NCI-H2081 (cell line): ENCODE results near the gene NEDD4L.
"Not testable (repeated sequence)": the region's sequence is repeated elsewhere in the genome, so short reads cannot be mapped to it uniquely, and the experiment has no call there.

Source experiments
- DNase-seq, 2 experiments: peaks; one replicate each; lab custom pipeline; 2025; lab: John Stamatoyannopoulos, UW

NEDD4L gene

DNA sequence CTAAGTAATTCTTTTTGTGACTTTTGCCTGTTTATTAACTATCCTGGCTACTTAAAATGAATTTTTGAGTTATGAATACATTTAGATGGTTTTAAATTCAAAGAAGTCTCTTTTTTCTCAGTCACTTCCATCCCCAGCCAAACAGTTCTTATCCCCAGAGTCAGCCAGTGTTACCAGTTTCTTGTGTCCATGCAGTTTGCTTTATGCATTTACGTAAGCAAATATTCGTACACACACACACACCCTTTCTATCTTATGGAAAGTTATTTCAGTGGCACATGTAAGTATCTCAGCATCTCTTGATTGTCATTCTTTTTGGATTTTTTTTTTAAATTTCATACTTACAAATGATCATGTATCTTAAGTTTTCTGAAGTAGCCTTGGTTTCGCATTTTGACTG lies 113.2 kb downstream of the NEDD4L start:
- DNase-seq, result no peak

DNA sequence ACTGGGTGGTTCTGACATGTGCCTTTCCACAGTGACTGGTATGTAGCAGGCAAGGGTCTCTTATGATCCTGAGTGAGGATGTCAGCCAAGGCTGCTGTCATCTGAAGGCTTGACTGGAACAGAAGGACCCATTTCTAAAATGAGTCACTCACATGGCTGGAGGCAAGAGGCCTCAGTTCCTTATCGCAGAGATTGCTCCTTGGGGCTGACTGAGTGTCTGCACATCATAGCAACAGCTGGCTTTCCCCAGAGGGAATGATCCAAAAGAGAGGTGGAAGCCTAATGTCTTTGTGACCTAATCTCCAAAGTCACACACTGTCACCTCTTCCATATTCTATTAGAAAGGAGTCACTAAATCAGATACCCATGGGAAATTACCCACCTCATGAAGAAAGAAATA lies 114.0 kb downstream of the NEDD4L start:
- no peak for DNase-seq

DNA sequence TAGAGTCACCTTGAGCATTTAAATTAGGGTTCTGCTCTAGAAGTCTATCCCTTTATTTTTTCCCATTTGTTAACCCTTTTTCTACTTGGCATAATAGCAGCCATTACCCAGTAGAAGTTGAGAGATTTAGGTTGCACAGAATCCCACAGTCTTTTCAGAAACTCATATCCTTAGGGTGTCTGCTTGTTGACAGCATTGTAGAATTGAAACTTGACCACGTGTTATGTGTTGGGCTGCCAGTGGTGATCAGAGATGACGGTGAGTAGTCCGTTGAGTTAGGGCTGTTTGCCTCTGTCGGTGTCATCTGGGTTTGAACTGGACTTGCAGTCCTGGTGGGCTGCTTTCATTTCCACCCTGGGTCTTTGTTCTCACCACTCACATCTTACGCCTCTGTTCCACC lies 114.4 kb downstream of the NEDD4L start:
- no peak for DNase-seq

DNA sequence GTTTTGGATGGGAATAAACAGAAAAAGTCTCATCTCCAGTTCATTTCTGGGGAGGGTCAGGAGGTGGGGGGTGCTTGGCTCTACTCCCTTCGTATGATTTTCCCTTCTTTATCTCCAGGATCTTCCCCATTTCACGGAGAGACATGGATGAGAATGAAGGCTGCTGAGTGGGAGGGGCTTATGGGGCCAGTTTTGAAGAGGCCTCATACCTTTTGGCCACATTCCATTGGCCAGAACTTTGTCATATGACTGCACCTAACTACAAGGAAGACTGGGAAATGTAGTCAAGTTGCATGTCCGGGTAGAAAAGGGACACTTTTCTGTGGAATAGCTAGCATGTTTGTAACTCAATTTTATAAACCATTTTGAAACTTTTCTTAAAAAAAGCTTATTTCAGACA lies 117.6 kb downstream of the NEDD4L start:
- DNase-seq, result no peak

DNA sequence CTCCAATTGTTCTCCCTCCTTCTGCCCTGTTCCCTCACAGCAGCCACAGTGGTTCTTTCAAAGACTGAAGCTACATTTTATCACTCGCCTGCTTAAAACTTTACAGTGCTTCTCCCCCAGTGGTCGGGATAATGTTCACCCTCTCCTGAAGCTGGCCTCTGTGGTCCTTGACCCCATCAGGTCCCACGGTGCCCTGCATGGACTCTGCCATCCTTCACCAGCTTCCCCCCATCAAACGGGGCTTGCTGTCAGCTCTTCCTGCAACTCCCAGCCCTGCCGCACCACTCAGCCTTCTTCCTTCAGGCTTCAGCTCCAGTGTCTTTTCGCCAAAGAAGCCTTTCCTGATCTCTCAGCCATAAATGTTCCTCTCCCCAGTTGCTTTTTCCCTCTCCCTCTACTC lies 118.1 kb downstream of the NEDD4L start:
- no peak for DNase-seq

DNA sequence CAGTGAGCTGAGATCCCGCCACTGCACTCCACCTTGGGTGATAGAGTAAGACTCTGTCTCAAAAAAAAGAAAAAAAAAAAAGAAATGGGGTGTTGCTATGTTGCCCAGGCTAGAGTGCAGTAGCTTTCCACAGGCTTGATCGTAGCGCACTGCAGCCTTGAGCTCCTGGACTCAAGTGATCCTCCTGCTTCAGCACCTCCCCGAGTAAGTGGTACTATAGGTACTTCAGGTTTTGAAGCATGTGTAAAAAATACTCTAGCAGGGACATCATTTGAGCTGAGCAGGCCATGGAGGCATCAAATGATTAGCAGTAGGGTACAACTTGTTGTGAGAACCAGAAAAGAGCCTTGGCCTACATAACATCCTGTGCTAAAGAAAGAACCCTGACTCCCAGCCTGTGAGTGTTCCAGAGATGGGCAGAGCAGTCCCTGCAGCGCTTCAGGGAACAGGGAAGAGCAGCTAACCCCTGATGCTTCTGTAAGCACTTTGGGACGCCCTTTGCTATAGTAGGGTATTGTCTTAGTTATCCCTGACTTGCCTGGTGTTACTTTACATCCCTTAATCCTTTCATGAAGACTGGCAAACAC lies 119.1 kb downstream of the NEDD4L start:
- DNase-seq, result no peak

DNA sequence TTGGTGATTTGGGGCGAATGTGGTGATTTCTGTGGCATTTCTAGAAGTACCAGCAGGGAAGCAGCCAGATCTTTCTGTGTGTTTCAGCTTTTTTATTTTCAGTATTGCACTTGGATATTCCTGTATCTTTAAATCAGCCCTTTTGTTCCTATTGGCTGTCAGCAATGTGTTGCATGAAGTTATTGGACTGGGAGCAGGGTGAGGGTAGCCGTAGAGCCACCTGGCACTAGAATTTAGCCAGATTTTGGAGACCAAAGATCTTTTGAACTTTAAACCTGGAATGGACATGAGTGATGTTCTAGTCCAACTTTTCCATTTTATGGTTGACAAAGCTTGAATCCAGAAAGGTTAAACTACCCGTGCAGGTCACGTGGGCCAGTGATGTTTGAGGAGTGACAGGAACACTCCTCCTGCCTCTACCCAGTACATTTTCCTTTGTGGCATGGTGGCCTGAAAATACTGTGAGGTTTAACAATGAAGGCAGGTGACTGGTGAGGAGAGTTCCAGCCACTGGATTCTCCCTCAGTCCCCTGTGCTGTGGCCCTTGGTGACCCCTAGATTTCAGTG lies 122.3 kb downstream of the NEDD4L start:
- DNase-seq, result no peak

DNA sequence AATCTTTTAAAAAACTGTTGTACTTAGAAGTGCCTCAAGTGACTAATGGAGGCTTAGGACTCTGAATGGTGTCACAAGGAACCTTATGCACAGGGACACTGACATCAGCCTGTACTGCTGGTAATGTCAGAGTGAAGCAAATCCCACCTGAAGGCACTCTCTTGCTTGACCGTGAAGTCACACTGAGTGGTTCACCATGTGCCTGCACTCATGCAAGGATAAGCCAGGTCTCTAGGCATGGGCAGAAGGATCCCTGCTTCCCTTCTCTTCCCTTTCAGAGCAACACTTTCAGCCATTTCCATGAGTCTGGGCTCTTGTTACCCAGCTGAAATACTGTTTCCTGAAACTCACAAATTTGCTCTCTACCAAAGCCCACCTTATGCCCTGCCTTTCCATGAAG lies 123.0 kb downstream of the NEDD4L start:
- no peak for DNase-seq

DNA sequence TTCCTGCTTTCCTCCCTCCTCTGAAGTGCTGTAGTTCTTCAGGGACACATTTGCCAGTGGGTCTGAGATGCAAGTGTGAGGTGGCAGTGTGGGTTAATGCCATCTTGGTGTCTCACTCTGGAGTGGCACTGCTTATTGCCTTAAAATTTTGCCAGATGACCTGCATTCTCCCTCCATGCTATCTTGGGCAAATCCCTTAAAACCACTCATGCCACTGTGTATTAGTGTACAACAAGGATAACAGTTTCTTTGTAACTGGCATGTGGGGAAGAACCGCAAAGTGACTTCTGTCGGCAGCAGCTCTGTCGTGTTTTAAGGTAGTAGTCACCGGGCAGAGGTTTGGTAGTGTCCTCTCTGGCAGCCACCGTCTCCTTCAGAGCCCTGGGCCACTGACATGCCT lies 124.2 kb downstream of the NEDD4L start:
- no peak for DNase-seq

DNA sequence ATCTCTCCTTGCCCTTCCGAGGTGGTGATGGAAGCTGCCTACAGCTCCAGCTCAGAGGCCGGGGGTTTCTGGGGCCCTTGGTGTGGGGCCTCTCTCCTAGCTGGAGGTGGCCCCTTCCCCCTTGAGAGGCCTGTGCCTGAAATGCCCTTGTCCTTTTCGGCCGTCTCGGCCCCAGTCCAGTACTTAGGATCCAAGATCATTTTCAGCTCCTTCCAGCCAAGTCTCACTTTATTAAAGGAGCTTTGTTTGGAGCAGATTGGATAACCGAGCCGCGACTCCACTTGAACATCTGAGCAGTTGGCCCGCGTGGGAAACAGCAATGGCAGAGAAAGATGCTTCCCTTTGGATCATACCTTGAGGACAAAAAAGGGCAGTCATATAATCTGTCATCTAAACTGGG lies 125.0 kb downstream of the NEDD4L start:
- DNase-seq, result no peak

DNA sequence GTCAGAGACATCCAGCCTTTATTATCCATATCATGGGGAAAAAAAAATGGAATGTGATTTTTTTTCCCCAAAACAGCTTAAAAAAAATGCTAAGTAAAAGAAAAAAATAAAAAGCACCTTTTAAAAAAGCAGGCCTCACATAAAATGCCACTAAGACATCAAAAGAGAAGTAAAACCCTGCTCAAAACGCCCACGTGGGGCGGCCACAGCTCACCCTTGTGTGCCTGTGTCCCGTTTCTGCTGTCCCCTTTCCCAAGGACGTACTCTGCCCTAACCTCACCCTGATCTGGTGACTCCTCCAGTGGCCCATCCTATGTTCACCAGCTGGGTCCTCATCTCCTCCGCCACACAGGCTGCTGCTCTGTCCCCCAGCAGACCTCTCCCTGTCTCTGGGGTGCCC lies 125.4 kb downstream of the NEDD4L start:
- no peak for DNase-seq

DNA sequence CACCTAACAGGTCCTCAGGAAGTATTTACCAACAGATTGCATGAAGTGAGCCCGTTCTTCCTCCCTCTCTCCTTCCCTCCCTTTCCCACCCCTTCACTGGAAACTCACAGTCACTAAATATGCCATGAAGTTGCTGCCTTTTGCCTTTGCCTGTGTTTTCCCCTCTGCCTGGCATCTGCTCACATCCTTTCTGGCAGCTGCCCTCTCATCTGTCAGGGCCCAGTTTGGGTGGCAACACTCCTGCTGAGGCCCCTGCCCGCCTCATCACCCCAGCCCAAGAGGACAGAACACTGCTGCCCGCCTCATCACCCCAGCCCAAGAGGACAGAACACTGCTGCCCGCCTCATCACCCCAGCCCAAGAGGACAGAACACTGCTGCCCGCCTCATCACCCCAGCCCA lies 126.0 kb downstream of the NEDD4L start:
- DNase-seq, result not testable (repeated sequence)

DNA sequence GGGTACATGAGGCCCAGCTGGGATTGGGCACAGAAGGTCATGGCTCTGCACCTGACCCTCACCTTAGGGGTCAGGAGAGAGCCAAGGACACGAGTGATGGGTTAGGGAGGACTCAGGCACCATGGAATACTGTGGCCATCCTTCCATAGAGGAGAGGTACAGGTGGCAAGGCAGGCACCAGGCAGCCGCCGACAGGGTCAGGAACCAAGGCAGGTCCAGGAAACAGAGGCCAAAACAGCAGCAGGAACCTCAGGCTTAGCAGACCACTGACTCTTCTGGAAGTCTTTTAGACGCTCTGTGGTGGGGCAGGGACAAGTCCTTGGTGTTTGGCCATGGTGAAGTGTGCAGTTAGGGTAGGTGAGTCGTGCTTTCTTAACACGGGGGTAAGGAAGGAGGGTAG lies 128.0 kb downstream of the NEDD4L start:
- DNase-seq, result no peak

DNA sequence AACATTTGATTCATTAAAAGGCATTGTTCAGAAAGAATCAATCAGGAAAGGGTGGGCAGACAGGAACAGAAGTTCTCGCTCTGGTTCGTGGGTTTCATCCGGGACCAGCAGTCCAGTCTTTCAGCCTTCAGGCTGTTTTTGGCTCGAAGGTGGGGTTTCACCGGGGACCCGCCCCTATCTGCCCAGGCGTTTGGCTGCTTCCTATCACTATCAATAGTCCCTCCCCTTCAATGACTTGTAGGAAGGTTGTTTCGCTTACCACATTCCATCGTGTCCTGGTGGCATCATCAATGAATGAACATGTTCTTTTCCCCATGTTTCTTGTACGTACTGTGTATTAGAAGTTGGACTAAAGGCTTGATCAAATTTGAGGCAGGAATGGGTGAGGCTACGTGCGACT lies 130.3 kb downstream of the NEDD4L start:
- no peak for DNase-seq

DNA sequence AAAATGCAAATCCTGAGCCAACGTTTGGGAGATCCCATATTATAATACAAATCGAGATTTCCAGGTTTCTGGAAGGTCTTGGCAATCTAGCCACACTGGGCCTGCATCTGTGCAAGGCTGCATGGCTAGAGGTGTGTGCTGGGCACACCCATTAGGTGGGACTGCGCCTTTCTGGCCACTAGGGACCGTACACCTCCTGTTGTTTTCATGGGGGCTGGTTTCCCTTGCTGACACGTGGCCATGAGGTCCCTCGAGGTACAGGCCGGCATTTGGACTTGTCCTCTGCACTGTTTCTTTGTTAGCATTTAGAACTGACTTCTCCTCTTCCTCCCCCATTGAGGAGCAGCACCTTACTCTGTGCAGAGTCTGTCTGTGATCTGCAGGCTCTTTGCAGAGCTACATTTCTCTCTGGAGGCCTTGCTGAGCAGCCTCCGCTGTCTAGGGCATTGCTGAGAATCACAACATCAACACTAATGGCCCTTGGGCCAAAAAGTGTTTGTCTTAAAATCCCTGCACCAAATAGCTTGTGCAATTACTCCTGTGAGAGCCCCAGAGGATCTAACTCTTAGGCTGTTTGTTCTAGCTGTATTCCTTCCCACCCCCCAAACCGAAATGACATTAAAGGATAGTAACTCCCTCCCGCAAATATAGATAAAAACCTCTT lies 131.2 kb downstream of the NEDD4L start:
- no peak for DNase-seq

DNA sequence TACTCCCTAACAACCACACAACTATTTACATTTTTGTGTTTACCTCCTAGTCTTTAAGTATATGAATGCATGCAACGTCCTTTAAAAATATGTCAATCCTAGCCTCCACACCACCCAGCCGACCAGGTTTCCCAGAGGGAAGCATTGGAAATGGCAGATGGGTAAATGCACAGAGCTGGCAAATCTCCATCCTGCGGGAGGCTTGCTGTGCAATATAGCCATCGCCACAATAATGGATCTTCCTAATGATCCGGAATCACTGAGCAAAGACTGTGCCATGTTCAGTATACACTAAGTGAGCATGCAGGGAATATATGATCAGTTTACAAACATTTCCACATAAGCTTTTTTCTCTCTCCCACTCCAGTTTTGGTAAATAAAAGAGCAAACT lies 131.8 kb downstream of the NEDD4L start:
- DNase-seq, result peak; percentile 51 to 76

DNA sequence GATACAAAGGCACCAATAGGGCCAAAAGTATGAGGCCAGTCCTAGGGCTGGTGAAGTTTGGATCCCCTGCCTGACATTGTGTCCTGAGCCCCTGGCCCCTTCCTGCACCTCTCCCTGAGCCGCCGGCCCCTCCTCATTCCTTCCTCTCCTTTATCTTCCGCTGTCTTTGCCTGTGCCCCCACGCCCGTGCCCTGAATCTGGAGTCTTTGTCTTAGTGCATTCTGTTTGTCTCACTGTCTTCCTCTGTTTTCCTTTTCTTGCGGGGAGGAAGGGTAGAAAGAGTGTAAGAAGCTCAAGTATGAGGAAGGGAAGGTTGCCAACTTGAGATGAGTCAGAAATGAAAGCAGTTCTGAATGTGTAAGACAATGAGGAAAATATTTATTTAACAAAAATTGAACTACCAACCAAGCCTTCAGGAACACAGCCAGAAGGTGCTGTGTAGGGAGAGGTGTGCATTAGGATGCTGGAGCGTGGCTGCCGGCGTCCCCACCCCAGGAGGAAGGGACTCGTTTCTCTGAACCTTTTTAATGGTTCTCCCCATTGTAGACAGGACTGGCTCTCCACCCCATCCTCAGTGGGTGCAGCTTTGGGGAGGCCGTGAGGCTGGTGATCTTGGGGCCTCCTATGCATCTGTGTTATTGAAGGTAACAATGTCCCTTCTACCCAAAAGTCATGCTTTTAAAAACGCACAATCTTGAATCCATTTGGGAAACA lies 133.1 kb downstream of the NEDD4L start:
- DNase-seq, result no peak

DNA sequence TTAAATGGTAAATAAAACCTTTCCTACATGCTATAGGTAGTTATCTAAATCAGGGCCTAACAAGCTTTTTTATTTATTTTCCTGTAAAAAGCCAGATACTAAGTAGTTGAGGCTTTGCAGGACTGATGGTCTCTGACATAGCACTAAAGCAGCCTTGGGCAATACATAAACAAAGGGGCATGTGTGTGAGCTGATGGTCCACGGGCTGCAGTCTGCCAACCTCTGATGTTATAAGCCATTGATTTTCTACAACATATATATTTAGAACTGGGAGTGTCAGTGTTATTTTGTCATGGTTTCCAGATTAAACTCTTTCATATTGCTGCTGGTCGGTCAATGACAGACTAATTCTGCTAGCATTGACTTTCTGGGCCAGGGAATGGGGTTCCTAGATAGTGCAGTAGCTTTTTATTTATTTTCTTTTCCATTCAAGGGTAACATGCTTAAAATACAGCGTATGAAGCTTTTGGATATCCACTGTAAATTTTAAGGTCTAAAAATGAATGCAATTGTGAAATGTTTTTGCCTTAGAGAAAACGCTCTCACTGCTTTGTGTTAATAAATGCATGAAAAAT lies 134.0 kb downstream of the NEDD4L start:
- DNase-seq, result no peak

DNA sequence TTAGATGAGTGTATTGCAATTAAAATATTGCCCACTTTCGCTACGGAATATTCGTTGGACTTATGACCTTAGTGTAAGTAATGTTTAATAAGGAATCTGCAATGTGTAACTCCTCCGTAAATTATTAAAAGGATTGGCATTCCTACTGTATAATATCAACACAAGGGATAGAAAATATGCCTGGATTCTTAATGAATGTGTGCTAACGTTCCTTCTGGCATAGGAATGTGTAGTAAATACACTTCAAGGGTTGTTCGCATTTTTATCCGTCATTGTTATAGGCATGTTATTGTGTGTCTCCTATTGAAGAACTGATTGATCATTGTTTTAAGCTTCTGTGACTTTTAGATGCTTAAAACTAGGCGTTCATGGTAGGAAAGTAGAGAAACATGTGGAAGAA lies 134.5 kb downstream of the NEDD4L start:
- DNase-seq, result no peak

DNA sequence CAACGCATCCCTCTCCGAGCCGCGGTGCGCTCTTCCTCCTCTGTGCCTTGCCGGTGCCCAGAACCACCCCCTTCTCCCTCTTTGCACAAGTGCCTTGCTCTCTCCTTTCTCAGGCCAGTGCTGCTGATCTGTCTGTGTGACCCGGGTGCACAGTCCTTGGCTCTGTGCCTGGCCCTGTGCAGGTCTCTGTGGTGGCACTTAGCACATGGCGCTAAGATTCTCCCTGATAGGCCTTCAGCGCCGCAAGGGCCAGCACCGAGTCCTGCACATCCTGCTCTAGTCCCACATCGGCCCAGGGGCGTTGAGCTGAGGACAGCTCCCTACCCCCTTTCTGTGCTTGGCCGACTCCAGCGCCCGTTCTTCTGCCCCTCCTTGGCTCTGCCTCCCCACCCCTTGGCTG lies 136.1 kb downstream of the NEDD4L start:
- no peak for DNase-seq

DNA sequence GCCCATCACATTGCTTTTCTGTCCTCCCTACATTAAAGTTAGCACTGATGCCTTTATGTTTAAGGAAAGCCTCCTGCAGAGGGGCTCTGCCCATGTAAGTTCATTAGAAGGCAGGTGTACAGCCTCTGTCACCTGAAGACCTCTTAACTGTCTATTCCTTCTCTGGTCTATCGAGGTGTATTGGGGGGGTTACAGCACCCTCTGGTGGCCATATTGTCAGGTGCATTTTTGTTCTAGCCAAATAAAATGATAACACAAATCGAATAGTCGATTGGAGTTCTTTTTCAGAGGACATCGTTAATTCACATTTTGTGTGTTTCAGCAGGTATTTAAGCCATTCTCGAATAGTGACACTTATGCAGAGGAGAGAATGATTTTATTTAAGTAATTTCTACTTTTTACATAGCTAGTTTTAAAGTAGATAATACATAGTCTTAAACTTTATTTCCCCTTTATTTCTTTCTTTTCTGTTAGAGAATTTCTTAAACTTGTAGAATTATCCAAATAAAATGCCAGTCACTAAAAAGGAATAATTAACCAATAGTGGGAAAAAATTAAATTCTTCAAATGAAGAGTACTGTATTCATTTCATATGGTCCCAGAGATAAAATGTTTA lies 136.8 kb downstream of the NEDD4L start:
- peak; percentile 43 to 58 for DNase-seq

DNA sequence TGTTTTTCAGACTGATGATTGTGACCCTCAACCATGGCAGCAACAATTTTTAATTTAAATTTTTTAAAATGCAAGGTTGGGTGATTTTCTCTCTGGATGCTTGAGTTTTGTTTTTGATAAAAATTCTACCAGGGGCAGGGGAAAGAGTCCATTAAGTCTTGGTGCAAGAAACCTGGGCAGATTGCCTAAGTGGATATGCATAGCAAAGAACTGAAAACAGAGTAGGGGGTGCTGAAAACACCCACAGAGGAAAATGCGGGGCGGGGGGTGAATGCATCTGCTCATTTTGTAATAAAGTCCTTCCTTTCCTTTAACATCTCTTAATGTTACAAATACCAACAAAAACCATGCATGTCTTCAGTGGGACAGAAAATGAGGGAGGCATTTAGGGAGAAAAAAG lies 138.0 kb downstream of the NEDD4L start:
- DNase-seq, result no peak

DNA sequence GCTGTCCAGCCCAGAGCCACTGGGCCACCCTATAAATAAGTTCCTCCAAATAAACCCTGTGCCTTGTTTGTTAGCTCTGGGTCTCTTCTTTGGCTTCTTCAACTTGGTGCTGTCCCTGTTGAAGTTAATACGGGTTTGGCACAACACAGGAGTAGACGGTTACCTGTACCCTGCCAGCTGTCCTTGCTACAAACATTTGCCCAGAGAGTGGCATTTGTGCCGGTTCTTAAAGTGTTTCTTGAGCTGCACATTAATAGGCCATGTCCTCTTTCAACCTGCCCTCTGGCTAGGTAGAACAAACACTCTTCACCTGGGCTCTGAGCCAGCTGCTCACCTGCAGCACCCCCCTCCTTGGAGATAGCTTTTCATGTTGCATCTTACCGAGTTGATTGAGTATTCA lies 139.2 kb downstream of the NEDD4L start:
- DNase-seq, result peak in 1 of 2 experiments; percentile 11
